Keratinocyte (primary cell): ENCODE data around the gene CACNB2. TPM values are rescaled to one million over a fixed set of nuclear protein-coding genes. Genes with fewer than 3 reads are reported as not detected.

ENCODE experiments used
- DNase-seq: peaks from one replicate; pipeline ENCODE4 v3.0.0-alpha.2; 2011; ENCODE audit warnings: low read depth, missing footprints, low spot score
- FAIRE-seq: peaks from 2 replicates; lab custom pipeline; 2011; peaks lifted over from hg19 to GRCh38; lab: Jason Lieb, UNC
- H2AFZ ChIP-seq: 2 replicates; pipeline ENCODE4 v1.6.0; 2012; ENCODE audit warnings: low read length, control low read depth, inconsistent platforms; ENCODE audit not compliant: control insufficient read depth
- H3K27ac ChIP-seq: 2 replicates; pipeline ENCODE4 v1.5.1; 2011; ENCODE audit warnings: low read length; ENCODE audit not compliant: control insufficient read depth, insufficient read depth
- H3K27me3 ChIP-seq: 3 replicates; pipeline ENCODE4 v1.6.0; 2011; ENCODE audit warnings: low read length; ENCODE audit not compliant: control insufficient read depth, insufficient read depth; ENCODE audit errors: extremely low read depth
- H3K36me3 ChIP-seq, 2 experiments: 2 replicates in 1 of 2; 3 replicates in 1 of 2; pipeline ENCODE4 v1.5.1; 2011; ENCODE audit warnings: low read length in 2 of 2, mild to moderate bottlenecking in 1 of 2; ENCODE audit not compliant: control insufficient read depth in 2 of 2, insufficient read depth in 2 of 2; ENCODE audit errors: extremely low read depth in 1 of 2
- H3K4me1 ChIP-seq: 3 replicates; pipeline ENCODE4 v1.5.1; 2011; ENCODE audit warnings: low read length; ENCODE audit not compliant: control insufficient read depth, insufficient read depth; ENCODE audit errors: extremely low read depth
- H3K4me2 ChIP-seq: 3 replicates; pipeline ENCODE4 v1.6.0; 2011; ENCODE audit warnings: low read depth, low read length; ENCODE audit not compliant: control insufficient read depth, insufficient read depth; ENCODE audit errors: extremely low read depth
- H3K4me3 ChIP-seq, 3 experiments: fragments of 200-600 bp in 1 of 3; sonication (generic) in 1 of 3; 2 replicates in 2 of 3; 3 replicates in 1 of 3; pipeline ENCODE4 v1.5.1; 2011 to 2016; ENCODE audit warnings: low read length in 3 of 3, mild to moderate bottlenecking in 3 of 3, control low read depth in 2 of 3, inconsistent platforms in 1 of 3, low read depth in 1 of 3, mixed read lengths in 1 of 3, mixed run types in 1 of 3, moderate library complexity in 1 of 3; ENCODE audit not compliant: control insufficient read depth in 2 of 3, insufficient read depth in 2 of 3; ENCODE audit errors: extremely low read depth in 1 of 3
- H3K79me2 ChIP-seq: 2 replicates; pipeline ENCODE4 v1.6.0; 2012; ENCODE audit warnings: low read length; ENCODE audit not compliant: control insufficient read depth, insufficient read depth
- H3K9ac ChIP-seq: 3 replicates; pipeline ENCODE4 v1.6.0; 2011; ENCODE audit warnings: low read length; ENCODE audit not compliant: control insufficient read depth, insufficient read depth; ENCODE audit errors: extremely low read depth
- H3K9me1 ChIP-seq: 3 replicates; pipeline ENCODE4 v1.6.0; 2011; ENCODE audit warnings: low read length; ENCODE audit not compliant: control insufficient read depth, insufficient read depth; ENCODE audit errors: extremely low read depth
- H3K9me3 ChIP-seq: 2 replicates; pipeline ENCODE4 v1.5.1; 2012; ENCODE audit warnings: low read depth, low read length; ENCODE audit not compliant: control insufficient read depth
- H4K20me1 ChIP-seq: 3 replicates; pipeline ENCODE4 v1.6.0; 2011; ENCODE audit warnings: low read length; ENCODE audit not compliant: control insufficient read depth, insufficient read depth; ENCODE audit errors: extremely low read depth
- EZH2 ChIP-seq: IDR thresholded peaks from one replicate; pipeline ENCODE4 v1.6.1; 2012; ENCODE audit warnings: inconsistent platforms, mild to moderate bottlenecking, low read length, moderate library complexity
- dilution Hi-C: fragments of 300-500 bp; cut with MboI; formaldehyde crosslinking; loops from one replicate; pipeline ENCODE4 v1.7.0; 2020; ENCODE audit warnings: low sequenced_read_pairs; ENCODE audit not compliant: extremely low pct_ligation_motif_present
- polyA plus RNA-seq, 5 experiments: library from polyadenylated mRNA; depleted of rRNA in 3 of 5; stranded (reverse) in 3 of 5; stranded (forward) in 1 of 5; unstranded in 1 of 5; fragments of >200 nt; gene quantifications; 1 replicate in 1 of 5; 2 replicates in 3 of 5; 3 replicates in 1 of 5; pipeline versions ENCODE4 v1.2.1 to v1.2.3, GENCODE V29; 2011 to 2012; ENCODE audit warnings: missing spikeins in 2 of 5, low read depth in 1 of 5, low replicate concordance in 1 of 5
- TF ChIP-seq, protein P1 (sequence below), 3 experiments: IDR thresholded peaks in 1 of 3; conservative IDR thresholded peaks in 1 of 3; optimal IDR thresholded peaks in 1 of 3; 2 replicates in 2 of 3; 3 replicates in 1 of 3; pipeline versions ENCODE3 to v1.5.1; 2011; ENCODE audit warnings: low read length in 3 of 3, mild to moderate bottlenecking in 3 of 3, moderate library complexity in 2 of 3, control low read depth in 1 of 3, inconsistent platforms in 1 of 3; ENCODE audit not compliant: insufficient read depth in 2 of 3; ENCODE audit errors: extremely low read depth in 1 of 3

The CACNB2 gene
- polyA plus RNA-seq, 1 donor (not counting 4 experiments of a cell fraction or from before 2014, with no cell fraction given), result 0.03 TPM

DNA sequence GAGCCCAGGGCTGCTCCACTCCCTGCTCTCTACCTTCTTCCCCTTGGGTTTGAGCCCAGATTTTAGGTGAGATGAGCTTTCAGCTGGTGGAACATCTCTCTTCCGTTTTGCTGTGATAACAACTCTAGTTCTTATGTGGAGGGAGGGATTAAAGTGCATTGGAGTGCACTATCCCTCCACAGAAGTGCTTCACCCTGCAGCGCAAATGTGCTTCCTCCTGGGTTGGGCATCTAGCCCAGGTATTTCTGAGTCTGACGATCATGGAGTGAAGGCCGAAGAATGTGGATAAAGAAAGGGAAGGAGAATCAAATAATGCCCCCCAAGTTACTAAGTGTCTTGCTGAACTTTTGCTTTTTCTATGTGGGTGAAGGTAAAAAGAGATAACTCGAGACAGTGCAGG lies 157.4 kb downstream of the CACNB2 start:
- Histone ChIP-seq H3K9ac (no peak overlapping the region), H3K4me3 (no peak overlapping the region), H3K9me3 (no peaks in the 10 kb centered on the region), H3K9me1 (no peaks in the 10 kb centered on the region), H3K27ac (no peak overlapping the region), H3K27me3 (no peaks in the 10 kb centered on the region), H4K20me1 (no peaks in the 10 kb centered on the region), H3K4me1 (no peaks in the 10 kb centered on the region), H3K36me3 (no peaks in the 10 kb centered on the region), H3K79me2 (no peaks in the 10 kb centered on the region), H2AFZ (no peak overlapping the region), H3K4me2 (no peak overlapping the region)
- TF ChIP-seq, protein P1, sequence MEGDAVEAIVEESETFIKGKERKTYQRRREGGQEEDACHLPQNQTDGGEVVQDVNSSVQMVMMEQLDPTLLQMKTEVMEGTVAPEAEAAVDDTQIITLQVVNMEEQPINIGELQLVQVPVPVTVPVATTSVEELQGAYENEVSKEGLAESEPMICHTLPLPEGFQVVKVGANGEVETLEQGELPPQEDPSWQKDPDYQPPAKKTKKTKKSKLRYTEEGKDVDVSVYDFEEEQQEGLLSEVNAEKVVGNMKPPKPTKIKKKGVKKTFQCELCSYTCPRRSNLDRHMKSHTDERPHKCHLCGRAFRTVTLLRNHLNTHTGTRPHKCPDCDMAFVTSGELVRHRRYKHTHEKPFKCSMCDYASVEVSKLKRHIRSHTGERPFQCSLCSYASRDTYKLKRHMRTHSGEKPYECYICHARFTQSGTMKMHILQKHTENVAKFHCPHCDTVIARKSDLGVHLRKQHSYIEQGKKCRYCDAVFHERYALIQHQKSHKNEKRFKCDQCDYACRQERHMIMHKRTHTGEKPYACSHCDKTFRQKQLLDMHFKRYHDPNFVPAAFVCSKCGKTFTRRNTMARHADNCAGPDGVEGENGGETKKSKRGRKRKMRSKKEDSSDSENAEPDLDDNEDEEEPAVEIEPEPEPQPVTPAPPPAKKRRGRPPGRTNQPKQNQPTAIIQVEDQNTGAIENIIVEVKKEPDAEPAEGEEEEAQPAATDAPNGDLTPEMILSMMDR (optimal IDR thresholded peaks at IDR 0.05 in 1 of 3, IDR thresholded peaks at IDR 0.05 in 1 of 3, conservative IDR thresholded peaks at IDR 0.05 in 1 of 3; ENCODE audit: extremely low read depth in 1 of 3, insufficient read depth in 2 of 3, low read length in 3 of 3), result no peak
- no peak for TF ChIP-seq EZH2
- DNase-seq (no peak), FAIRE-seq (no peak)
- dilution Hi-C loops, result no loop called here

DNA sequence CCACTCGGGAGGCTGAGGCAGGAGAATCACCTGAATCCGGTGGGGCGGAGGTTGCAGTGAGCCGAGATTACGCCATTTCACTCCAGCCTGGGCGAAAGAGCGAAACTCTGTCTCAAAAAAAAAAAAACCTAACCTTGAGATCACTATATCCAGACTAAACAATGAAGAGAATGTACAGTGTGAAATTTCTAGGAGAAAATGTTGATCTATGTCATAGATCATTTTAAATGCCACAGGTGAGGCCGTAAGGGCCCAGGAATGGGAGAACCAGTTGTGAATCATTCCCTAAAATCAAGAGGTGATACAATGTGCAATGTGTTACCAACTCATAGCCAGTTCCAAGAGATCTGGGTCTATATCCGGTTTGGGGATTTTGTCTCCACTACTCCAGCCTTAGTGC lies 158.0 kb downstream of the CACNB2 start:
- Histone ChIP-seq H2AFZ (no peak overlapping the region), H3K27me3 (no peaks in the 10 kb centered on the region), H3K27ac (no peak overlapping the region), H3K36me3 (no peaks in the 10 kb centered on the region), H3K4me1 (no peaks in the 10 kb centered on the region), H3K4me3 (no peak overlapping the region), H3K9me1 (no peaks in the 10 kb centered on the region), H3K79me2 (no peaks in the 10 kb centered on the region), H3K9ac (no peak overlapping the region), H3K4me2 (no peak overlapping the region), H3K9me3 (no peaks in the 10 kb centered on the region), H4K20me1 (no peaks in the 10 kb centered on the region)
- dilution Hi-C loops, result no loop called here
- DNase-seq (no peak), FAIRE-seq (no peak)
- TF ChIP-seq, protein P1 (optimal IDR thresholded peaks at IDR 0.05 in 1 of 3, IDR thresholded peaks at IDR 0.05 in 1 of 3, conservative IDR thresholded peaks at IDR 0.05 in 1 of 3; ENCODE audit: extremely low read depth in 1 of 3, insufficient read depth in 2 of 3, low read length in 3 of 3), result no peak
- no peak for TF ChIP-seq EZH2
